Activated CD4-positive, alpha-beta T cell treated with anti-CD3 and anti-CD28 coated beads for 36 hours (primary cell): ENCODE results near the gene STK40. TPM values are rescaled to one million over a fixed set of nuclear protein-coding genes. Genes with fewer than 3 reads are reported as not detected.

ENCODE experiments used
- ATAC-seq: fragments of 200-7000 bp; cut with Tn5 transposase; one replicate; pipeline ENCODE4 v1.10.0; 2021; ENCODE audit warnings: mild to moderate bottlenecking, moderate library complexity
- CTCF ChIA-PET: fragments of 350-600 bp; sonication (Branson Sonifier 250); formaldehyde crosslinking; loops from one replicate; lab custom pipeline; 2021; ENCODE audit warnings: antibody characterized with exemption; lab: Charles Lee
- POLR2A ChIA-PET: fragments of 350-600 bp; sonication (Branson Sonifier 250); formaldehyde crosslinking; loops from one replicate; lab custom pipeline; 2021; ENCODE audit warnings: antibody characterized with exemption, inconsistent platforms; lab: Charles Lee
- DNase-seq: peaks from one replicate; pipeline ENCODE4 v3.0.0-alpha.2; 2020
- H3K27ac Mint-ChIP-seq: one replicate; pipeline ENCODE4 v1.8.0; 2021; ENCODE audit warnings: mixed read lengths
- H3K27me3 Mint-ChIP-seq: one replicate; pipeline ENCODE4 v1.8.0; 2021; ENCODE audit warnings: mixed read lengths
- H3K36me3 Mint-ChIP-seq: one replicate; pipeline ENCODE4 v1.8.0; 2021; ENCODE audit warnings: low read depth, mixed read lengths
- H3K4me1 Mint-ChIP-seq: one replicate; pipeline ENCODE4 v1.8.0; 2021; ENCODE audit warnings: mixed read lengths
- H3K4me3 Mint-ChIP-seq: one replicate; pipeline ENCODE4 v1.8.0; 2021; ENCODE audit warnings: mild to moderate bottlenecking, moderate library complexity, mixed read lengths
- H3K9me3 Mint-ChIP-seq: one replicate; pipeline ENCODE4 v1.8.0; 2021; ENCODE audit warnings: low read depth, mixed read lengths
- intact Hi-C, 2 experiments: fragments of 100-400 bp; cut with DNase I in 1 of 2; cut with micrococcal nuclease in 1 of 2; formaldehyde crosslinking; loops; one replicate each; pipeline versions ENCODE4 v1.14.2 to v1.15.1; 2022 to 2024; cut with DNase I, micrococcal nuclease
- total RNA-seq, 2 experiments: library from RNA; stranded (reverse); gene quantifications; one replicate each; pipeline ENCODE4 v1.2.3, GENCODE V29; 2021

STK40 gene
- total RNA-seq, 2 experiments from 2014 or later = 38.8 to 51.3 TPM

DNA sequence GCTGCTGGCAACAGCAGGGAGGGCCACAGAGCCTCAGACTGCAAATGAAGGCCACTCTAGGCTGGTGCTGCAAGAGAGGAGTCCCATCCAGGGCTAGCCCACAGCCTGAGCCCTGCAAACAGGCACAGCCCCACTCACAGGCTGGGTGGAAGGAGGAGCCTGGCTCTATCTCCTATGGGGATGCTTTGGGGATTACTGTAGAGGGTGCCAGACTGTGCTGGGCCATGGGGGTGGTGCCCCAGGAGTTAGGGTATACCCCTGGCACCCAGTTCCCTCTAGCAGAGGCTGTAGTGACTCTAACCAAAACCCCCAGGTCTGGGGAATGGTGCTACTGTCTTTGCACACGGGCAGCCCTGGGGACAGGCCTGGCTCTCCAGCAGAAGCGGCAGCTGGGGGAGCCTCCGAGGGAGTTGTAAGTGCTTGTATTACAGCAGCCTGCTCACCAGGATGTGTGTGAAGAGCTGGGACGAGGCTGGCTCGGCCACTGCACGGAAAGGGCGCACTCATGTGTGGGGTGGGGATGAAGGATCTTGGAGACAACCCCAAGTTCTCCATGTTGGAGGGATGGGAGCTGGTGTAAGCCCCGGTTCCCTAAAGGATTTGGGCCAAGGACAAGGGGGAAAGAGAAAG is 38.9 kb downstream of the STK40 start:
- Mint-ChIP-seq H3K36me3 (peaks cover 31% of the 10 kb centered on the region), H3K4me1 (peaks cover 36% of the 10 kb centered on the region), H3K27ac (no peak overlapping the region), H3K4me3 (no peak overlapping the region), H3K27me3 (no peaks in the 10 kb centered on the region), H3K9me3 (no peaks in the 10 kb centered on the region)
- intact Hi-C loops = no loop called here
- DNase-seq = no peak
- ATAC-seq = no peak
- CTCF ChIA-PET = interaction anchor here (0.6 to 1.6 kb wide), 3 partner anchors 22 to 83 kb away, joined by 3 to 4 read pairs (median 3); no protein-coding TSS in a partner anchor
- POLR2A ChIA-PET = no interaction called here

DNA sequence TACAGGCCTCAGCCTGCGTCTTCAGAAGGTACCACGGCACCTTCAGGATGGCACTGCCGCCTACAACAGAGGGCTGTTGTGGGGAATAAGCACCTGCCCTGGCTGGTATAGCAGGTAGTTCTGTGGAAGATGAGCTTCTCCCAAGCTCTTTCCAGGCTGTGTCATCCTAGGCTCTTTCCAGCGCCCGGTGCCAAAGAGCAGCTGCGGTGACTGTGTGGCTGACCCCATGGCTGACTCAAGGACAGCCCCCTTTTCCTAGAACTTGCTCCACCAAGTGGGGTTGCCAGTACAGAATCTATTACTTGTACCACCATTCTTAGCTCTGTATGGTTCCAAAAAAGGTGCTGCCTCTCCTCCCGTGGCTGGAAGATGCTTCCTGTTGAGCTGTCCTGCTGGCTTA is 40.4 kb downstream of the STK40 start:
- POLR2A ChIA-PET = no interaction called here
- Mint-ChIP-seq H3K27ac (no peak overlapping the region), H3K4me1 (peaks cover 22% of the 10 kb centered on the region), H3K36me3 (peaks cover 32% of the 10 kb centered on the region), H3K9me3 (no peaks in the 10 kb centered on the region), H3K27me3 (no peaks in the 10 kb centered on the region), H3K4me3 (no peak overlapping the region)
- CTCF ChIA-PET = interaction anchor here (1.0 to 4.2 kb wide), 2 partner anchors 68 to 78 kb away, joined by 3 to 45 read pairs; no protein-coding TSS in a partner anchor
- DNase-seq = no peak
- intact Hi-C loops = no loop called here
- no peak for ATAC-seq

DNA sequence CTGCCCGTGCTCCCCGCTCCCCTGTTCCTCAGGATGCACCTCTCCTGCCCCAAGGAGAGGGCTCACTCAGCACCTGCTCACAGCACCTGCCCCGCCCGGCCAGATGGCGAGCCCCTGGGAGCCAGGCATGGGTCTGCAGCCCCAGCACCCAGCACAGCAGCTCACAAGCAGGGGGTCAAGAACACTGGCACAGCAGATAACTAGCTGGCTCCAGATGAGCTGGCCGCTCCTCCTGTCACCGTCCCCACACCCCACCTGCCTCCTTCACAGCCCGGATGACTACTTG is 41.4 kb downstream of the STK40 start:
- Mint-ChIP-seq H3K4me1 (peaks cover 15% of the 10 kb centered on the region), H3K27me3 (no peaks in the 10 kb centered on the region), H3K27ac (no peak overlapping the region), H3K36me3 (peaks cover 32% of the 10 kb centered on the region), H3K4me3 (no peak overlapping the region), H3K9me3 (no peaks in the 10 kb centered on the region)
- DNase-seq = no peak
- intact Hi-C loops = no loop called here
- POLR2A ChIA-PET = no interaction called here
- no peak for ATAC-seq
- CTCF ChIA-PET = interaction anchor here (0.5 to 4.8 kb wide), 5 partner anchors 12 to 653 kb away, joined by 3 to 45 read pairs (median 5); no protein-coding TSS in a partner anchor

DNA sequence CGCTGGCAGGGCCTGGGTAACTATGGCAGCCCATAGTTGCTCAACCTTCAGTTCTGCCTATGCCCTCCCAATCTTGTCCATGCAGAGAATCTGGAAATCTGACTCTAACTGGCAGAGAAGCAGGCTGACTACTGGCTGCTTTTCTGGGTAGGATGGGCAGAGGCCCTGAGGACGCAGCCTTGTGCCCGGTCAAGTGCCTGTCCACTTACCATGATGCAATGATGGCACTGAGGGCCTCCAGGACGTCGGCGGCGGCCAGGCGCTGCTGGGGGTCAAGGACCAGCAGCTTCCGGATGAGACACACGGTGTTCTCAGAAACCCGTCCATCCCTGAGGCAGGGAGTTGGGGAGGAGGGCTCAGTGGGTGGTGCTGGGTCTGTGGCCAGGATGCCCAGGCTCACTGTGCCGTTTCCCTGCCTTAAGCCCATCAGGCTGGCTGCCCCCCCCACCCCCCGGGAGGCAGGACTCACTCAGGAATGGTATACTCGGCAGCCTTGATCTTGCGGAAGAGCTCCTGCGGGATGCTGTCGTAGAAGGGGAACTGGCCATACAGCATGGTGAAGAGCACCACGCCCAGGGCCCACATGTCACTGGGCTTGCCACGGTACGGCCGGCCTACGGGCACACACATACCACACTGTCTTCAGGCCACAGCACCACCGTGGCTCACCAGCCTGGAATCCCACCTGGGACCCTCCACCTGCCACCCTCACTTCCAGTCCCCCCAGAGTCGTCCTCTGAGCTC is 41.9 kb downstream of the STK40 start:
- no peaks in the 10 kb centered on the region for H3K27me3 Mint-ChIP-seq
- H3K9me3 Mint-ChIP-seq = no peaks in the 10 kb centered on the region
- no peak overlapping the region for H3K27ac Mint-ChIP-seq
- POLR2A ChIA-PET = no interaction called here
- CTCF ChIA-PET = interaction anchor here (0.5 to 4.8 kb wide), 11 partner anchors 9 to 654 kb away, joined by 3 to 45 read pairs (median 5); partner anchors contain the start of gene OSCP1
- peaks cover 32% of the 10 kb centered on the region for H3K36me3 Mint-ChIP-seq
- no peak overlapping the region for H3K4me3 Mint-ChIP-seq
- no peak for DNase-seq
- peaks cover 16% of the 10 kb centered on the region for H3K4me1 Mint-ChIP-seq
- intact Hi-C loops = loop anchor here in 1 of 2 experiments (2.0 kb wide), 1 partner anchor 25 kb away; no protein-coding TSS in a partner anchor
- no peak for ATAC-seq

DNA sequence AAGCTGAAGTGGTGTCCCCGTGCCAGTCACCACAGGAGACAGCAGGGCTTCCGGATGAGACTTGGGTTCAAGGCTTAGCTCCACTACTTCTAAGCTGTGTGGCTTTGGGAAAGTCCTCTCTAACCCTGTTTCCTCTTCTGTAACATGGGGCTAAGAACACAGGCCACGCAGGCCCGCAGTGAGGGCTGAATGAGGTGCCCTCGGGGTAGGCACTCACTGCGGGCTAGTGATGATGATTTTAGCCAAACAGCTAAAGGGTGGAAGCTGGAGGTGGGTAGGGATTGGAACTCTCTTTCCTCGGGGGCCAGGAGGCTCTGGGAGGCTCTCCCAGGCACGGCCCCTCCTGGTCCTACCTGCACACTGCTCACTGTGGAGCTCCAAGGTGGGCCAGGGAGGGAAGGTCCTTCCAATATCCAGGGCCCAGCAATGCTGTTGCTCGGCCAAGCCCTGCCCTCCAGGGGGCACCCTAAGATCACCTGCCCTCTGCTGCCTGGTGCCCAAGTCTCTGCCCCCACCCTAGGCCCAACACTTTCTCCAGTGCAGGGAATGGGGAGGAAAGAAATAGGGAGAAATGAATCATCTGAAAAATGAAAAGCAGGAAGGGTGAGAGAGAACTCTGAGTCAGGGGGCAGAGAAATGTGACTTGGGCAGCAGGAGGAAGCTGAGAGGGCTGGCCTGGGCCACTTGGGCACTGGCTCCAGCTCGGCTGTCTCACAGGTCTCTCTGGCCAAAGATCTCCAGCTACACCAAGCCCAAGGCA is 43.1 kb downstream of the STK40 start:
- Mint-ChIP-seq H3K27me3 (no peaks in the 10 kb centered on the region), H3K36me3 (peaks cover 24% of the 10 kb centered on the region), H3K9me3 (no peaks in the 10 kb centered on the region), H3K4me3 (no peak overlapping the region), H3K4me1 (peaks cover 20% of the 10 kb centered on the region), H3K27ac (no peak overlapping the region)
- intact Hi-C loops = loop anchor here (1.0 to 2.0 kb wide), 3 partner anchors 26 to 78 kb away; no protein-coding TSS in a partner anchor
- ATAC-seq (peak; percentile 88), DNase-seq (peak; percentile 77)
- CTCF ChIA-PET = interaction anchor here (0.5 to 4.8 kb wide), 30 partner anchors 8 to 1352 kb away, joined by 3 to 45 read pairs (median 4); partner anchors contain the start of genes OSCP1 and SH3D21
- POLR2A ChIA-PET = no interaction called here

DNA sequence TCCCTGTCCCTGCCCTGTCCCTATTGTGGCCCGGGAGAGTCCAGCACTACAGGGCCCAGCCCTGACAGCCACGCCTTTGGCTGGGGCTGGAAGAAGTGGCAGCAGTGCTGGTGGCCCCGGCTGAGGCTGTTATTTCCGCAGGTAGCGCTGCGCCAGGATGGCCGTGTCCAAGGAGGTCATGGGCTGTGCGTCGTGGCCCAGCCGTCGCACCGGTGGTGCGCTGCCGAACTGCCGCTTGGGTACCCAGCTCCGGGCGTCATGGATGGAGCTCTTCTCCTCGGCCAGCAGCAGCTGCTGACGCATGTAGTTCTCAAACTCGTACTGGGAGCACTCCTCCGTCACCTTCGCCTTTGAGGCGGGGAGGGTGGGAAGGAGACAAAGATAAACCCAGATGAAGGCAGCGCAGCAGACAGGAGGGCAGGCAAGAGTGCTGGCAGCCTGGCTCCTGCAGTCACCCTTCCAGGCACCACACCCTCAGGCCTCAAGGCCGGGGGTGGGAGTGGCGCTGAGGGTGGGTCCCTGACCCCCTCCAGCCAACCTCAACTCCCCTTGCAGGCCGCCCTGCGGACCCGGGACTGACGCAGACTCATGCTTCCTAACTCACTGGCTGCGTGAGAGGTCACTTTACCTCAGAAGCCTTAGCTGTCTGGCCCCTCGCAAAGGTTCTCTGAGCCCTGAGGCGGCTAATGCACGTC is 44.0 kb downstream of the STK40 start:
- CTCF ChIA-PET = interaction anchor here (0.5 to 4.8 kb wide), 20 partner anchors 9 to 1353 kb away, joined by 3 to 45 read pairs (median 4); no protein-coding TSS in a partner anchor
- POLR2A ChIA-PET = no interaction called here
- ATAC-seq (no peak), DNase-seq (no peak)
- Mint-ChIP-seq H3K27me3 (no peaks in the 10 kb centered on the region), H3K4me3 (no peak overlapping the region), H3K9me3 (no peaks in the 10 kb centered on the region), H3K27ac (no peak overlapping the region), H3K36me3 (peaks cover 18% of the 10 kb centered on the region), H3K4me1 (peaks cover 20% of the 10 kb centered on the region)
- intact Hi-C loops = loop anchor here (1.0 to 2.0 kb wide), 3 partner anchors 27 to 79 kb away; no protein-coding TSS in a partner anchor

DNA sequence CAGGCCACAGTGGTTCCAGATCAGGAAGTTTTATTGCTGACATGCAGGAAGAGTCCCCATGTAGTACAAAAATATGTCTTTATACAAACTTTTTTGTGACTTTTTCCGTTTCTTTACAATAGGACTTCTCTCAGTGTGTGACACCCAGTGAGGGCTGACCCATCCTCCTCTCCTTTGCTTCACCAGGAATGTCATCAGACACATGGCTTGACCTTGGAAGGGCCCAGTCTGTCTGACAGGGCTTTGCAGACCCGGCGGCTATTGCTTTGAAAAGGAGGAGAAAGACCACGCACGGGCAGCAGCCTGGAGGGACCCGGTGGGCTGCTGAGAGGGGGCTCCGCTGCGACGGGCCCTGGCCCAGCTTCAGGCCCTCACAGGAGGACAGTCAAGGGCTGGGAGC is 46.1 kb downstream of the STK40 start:
- Mint-ChIP-seq H3K27me3 (no peaks in the 10 kb centered on the region), H3K36me3 (peaks cover 14% of the 10 kb centered on the region), H3K4me1 (peaks cover 20% of the 10 kb centered on the region), H3K27ac (no peak overlapping the region), H3K4me3 (no peak overlapping the region), H3K9me3 (no peaks in the 10 kb centered on the region)
- ChIA-PET POLR2A (no interaction called here), CTCF (no interaction called here)
- intact Hi-C loops = no loop called here
- DNase-seq (no peak), ATAC-seq (no peak)

DNA sequence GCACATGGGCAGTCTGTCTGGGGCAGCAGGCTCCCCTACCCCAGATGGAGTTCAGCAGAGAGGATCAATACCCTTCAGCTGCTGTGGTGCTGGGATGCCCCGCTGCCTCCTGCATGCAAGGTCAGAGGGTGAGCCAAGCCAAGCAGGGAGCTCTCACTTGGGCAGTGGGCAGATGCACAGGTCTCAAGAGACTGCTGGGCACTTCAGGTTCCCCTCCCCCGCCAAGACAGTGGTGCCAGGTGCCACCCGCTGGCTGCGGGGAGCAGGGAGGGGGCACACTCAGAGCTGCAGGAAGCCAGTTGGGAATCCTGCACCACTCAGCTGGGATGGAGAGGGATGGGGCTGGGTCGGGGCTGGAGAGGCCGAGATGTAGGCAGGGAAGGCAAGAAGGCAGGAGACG is 46.5 kb downstream of the STK40 start:
- Mint-ChIP-seq H3K27me3 (no peaks in the 10 kb centered on the region), H3K36me3 (peaks cover 13% of the 10 kb centered on the region), H3K4me1 (peaks cover 20% of the 10 kb centered on the region), H3K9me3 (no peaks in the 10 kb centered on the region), H3K27ac (no peak overlapping the region), H3K4me3 (no peak overlapping the region)
- ChIA-PET CTCF (no interaction called here), POLR2A (no interaction called here)
- no peak for ATAC-seq
- no peak for DNase-seq
- intact Hi-C loops = no loop called here

DNA sequence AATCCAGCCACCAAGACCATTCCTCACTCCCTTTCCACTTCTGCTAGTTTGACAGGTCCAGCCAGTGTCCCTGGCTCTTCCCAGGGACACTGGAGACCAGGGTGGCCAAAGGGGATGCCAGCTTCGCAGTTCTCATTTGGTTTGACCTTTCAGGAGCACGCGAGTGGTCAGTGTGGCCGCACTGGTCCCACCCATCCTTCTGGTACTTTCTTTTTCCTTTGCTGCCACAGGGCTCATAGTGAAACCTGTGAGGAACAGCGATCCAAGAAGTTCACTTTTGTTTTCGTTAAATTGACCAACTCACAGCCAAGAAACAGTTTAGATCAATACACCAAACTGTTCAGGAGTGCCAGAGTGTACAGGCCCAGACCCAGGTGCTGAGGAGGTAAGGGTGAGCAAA is 47.9 kb downstream of the STK40 start:
- intact Hi-C loops = no loop called here
- no peak overlapping the region for H3K27ac Mint-ChIP-seq
- ATAC-seq (no peak), DNase-seq (no peak)
- H3K9me3 Mint-ChIP-seq = no peaks in the 10 kb centered on the region
- peaks cover 12% of the 10 kb centered on the region for H3K4me1 Mint-ChIP-seq
- ChIA-PET POLR2A (interaction anchor here (1.4 kb wide), 1 partner anchor 31 kb away, joined by 3 read pairs; the partner anchor contains the start of gene SH3D21), CTCF (no interaction called here)
- H3K36me3 Mint-ChIP-seq = peaks cover 9% of the 10 kb centered on the region
- no peaks in the 10 kb centered on the region for H3K27me3 Mint-ChIP-seq
- H3K4me3 Mint-ChIP-seq = no peak overlapping the region

DNA sequence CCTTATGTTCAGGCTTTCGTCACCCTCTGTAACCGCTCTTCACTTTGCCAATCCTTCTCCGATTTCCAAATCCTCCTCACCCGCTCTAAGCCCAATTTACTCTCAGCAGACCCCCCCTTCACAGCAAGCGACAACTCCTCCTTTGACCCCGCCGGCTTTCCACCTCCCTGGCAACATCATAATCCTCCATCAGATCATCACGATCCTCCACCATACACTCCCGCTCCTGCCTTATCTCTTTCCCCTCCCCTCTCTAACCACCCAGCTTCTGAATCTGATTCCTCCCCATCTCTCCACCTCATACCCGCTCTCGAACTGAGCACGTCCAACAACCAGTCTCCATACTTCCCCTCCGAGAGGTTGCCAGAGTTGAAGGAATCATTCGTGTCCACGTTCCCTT is 54.8 kb downstream of the STK40 start:
- ATAC-seq (no peak), DNase-seq (no peak)
- ChIA-PET CTCF (interaction anchor here (1.4 kb wide), 1 partner anchor 18 kb away, joined by 4 read pairs; no protein-coding TSS in a partner anchor), POLR2A (no interaction called here)
- Mint-ChIP-seq H3K27ac (no peak overlapping the region), H3K4me3 (no peak overlapping the region), H3K9me3 (no peaks in the 10 kb centered on the region), H3K36me3 (no peaks in the 10 kb centered on the region), H3K4me1 (no peaks in the 10 kb centered on the region), H3K27me3 (peaks cover 3% of the 10 kb centered on the region)
- intact Hi-C loops = no loop called here

DNA sequence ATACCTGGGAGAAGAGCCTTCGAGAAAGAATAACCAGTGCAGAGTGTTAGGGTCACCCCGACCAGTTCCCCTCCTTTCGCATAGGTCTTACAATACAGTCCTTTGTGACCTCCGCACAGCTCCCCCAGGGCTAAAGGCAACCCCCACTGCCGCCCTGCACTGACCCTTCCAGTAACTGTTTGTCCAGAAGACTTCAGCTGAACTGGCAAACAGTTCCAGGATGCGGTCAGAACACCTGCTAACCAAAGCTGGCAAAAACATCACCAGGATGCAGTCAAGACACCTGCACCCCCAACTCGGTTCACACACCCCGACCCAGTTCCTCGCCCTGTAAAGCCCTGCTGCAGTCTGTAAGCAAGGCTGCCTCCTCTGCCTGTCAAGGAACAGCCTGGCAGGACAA is 55.9 kb downstream of the STK40 start:
- Mint-ChIP-seq H3K4me3 (no peak overlapping the region), H3K4me1 (no peaks in the 10 kb centered on the region), H3K27ac (no peak overlapping the region), H3K27me3 (peaks cover 3% of the 10 kb centered on the region), H3K9me3 (no peaks in the 10 kb centered on the region), H3K36me3 (no peaks in the 10 kb centered on the region)
- no peak for ATAC-seq
- ChIA-PET CTCF (interaction anchor here (0.7 kb wide), 1 partner anchor 13 kb away, joined by 4 read pairs; no protein-coding TSS in a partner anchor), POLR2A (no interaction called here)
- intact Hi-C loops = no loop called here
- no peak for DNase-seq
